ENCODE results near the gene PRPF40A. TPM values are rescaled to one million over a fixed set of nuclear protein-coding genes. Genes with fewer than 3 reads are reported as not detected.

Gene PRPF40A
- total and polyA plus RNA-seq, 2 of the 8 experiments (the other 6 are each of a cell fraction or from before 2014, with no cell fraction given): 85.5 to 176 TPM

GRCh38 chr2:152676461-152676860 is 40.8 kb downstream of the PRPF40A start:
- Histone ChIP-seq H3K36me3 (ENCODE audit: control insufficient read depth in 2 of 4, insufficient read depth in 4 of 4, low read length in 3 of 4) (peaks cover 11 to 97% (median 57%) of the 10 kb centered on the region in 4 experiments), H2AFZ (ENCODE audit: low read length) (no peak overlapping the region), H2BK5ac (ENCODE audit: low read depth, low read length) (no peak overlapping the region), H3K14ac (ENCODE audit: insufficient read length) (no peak overlapping the region), H2BK15ac (ENCODE audit: low read length) (no peak overlapping the region), H4K8ac (ENCODE audit: extremely low read depth, insufficient read depth, low read length) (no peak overlapping the region), H2BK20ac (ENCODE audit: low read length) (no peak overlapping the region), H3K4me3 (ENCODE audit: extremely low read depth in 1 of 4, insufficient read depth in 2 of 4, low read depth in 3 of 4, low read length in 4 of 4) (no peak overlapping the region), H3K79me1 (ENCODE audit: low read depth, low read length) (no peaks in the 10 kb centered on the region), H4K5ac (ENCODE audit: insufficient read length, low read depth, low read length) (no peak overlapping the region), H3K9me3 (ENCODE audit: insufficient read depth in 2 of 2, low read depth in 1 of 2, low read length in 1 of 2) (no peaks in the 10 kb centered on the region), H4K20me1 (replicated peaks in 1 of 2; ENCODE audit: control insufficient read depth in 1 of 2, insufficient read depth in 2 of 2, low read length in 2 of 2) (peaks cover 0 to 2% of the 10 kb centered on the region in 2 experiments), H3K23ac (ENCODE audit: insufficient read length) (no peak overlapping the region), H4K91ac (replicated peaks; ENCODE audit: insufficient read length, low read length) (no peak overlapping the region), H3K27ac (ENCODE audit: low read depth, low read length) (no peak overlapping the region), H2BK120ac (replicated peaks; ENCODE audit: low read depth, low read length) (no peak overlapping the region), H3K79me2 (ENCODE audit: control insufficient read depth in 1 of 2, insufficient read depth in 2 of 2, low read length in 2 of 2) (no peaks in the 10 kb centered on the region), H3K18ac (ENCODE audit: extremely low read depth, low read length) (no peak overlapping the region), H3K4ac (replicated peaks; ENCODE audit: insufficient read length, low read depth, low read length) (no peak overlapping the region), H3K56ac (replicated peaks; ENCODE audit: insufficient read length, low read depth, low read length) (no peak overlapping the region), H3K9ac (replicated peaks in 1 of 4; ENCODE audit: extremely low read depth in 1 of 4, low read depth in 3 of 4, low read length in 3 of 4) (no peak overlapping the region), H3K23me2 (ENCODE audit: low read depth, low read length) (no peaks in the 10 kb centered on the region), H3K4me1 (replicated peaks in 1 of 4; ENCODE audit: control insufficient read depth in 3 of 4, insufficient read depth in 4 of 4, low read length in 3 of 4) (no peaks in the 10 kb centered on the region), H3K27me3 (replicated peaks in 1 of 4; ENCODE audit: control insufficient read depth in 3 of 4, extremely low read depth in 1 of 4, insufficient read depth in 3 of 4, low read length in 3 of 4) (no peaks in the 10 kb centered on the region), H2BK12ac (ENCODE audit: low read depth, low read length) (no peak overlapping the region), H3K4me2 (ENCODE audit: insufficient read depth in 1 of 2, low read depth in 2 of 2, low read length in 2 of 2) (no peak overlapping the region), H2AK5ac (ENCODE audit: low read depth, low read length) (no peak overlapping the region)
- ChIA-PET POLR2A (ENCODE audit: partially characterized antibody) (interaction anchor here (0.7 kb wide), 1 partner anchor 41 kb away, joined by 3 read pairs; the partner anchor contains the start of gene PRPF40A), CTCF (ENCODE audit: partially characterized antibody) (no interaction called here)
- no peak for FAIRE-seq
- 93% methylated on average over 3 of the region's 3 CpGs; no CpG with 5 or more reads in 1 of the 2 experiments for WGBS, 2 experiments (ENCODE audit: extremely low coverage in 1 of 2, insufficient coverage in 1 of 2, insufficient read length in 1 of 2, insufficient replicate concordance in 2 of 2, low coverage in 1 of 2, low lambda C conversion rate in 2 of 2, missing lambda C conversion rate in 1 of 2)
- DNase-seq (ENCODE audit: low read depth in 1 of 2, low spot score in 2 of 2): no peak
- TF ChIP-seq CHD1 (IDR thresholded peaks at IDR 0.05; ENCODE audit: low read depth, low read length): no peak
- TF ChIP-seq TAF7 (optimal IDR thresholded peaks at IDR 0.05; ENCODE audit: borderline replicate concordance, low read depth, low read length): no peak

Data from H1 (cell line).